HG03457 (cell line): ENCODE data around the gene VSIG10.
A peak's percentile ranks its signal among the peaks of the same experiment; 100 is the strongest.
"Not testable (repeated sequence)": the region's sequence is repeated elsewhere in the genome, so short reads cannot be mapped to it uniquely, and the experiment has no call there.

ENCODE experiments used
- ATAC-seq: cut with Tn5 transposase; IDR thresholded peaks from one replicate; pipeline ENCODE4 v1.9.1; 2021; ENCODE audit warnings: moderate number of reproducible peaks; ENCODE audit not compliant: unreplicated experiment

Gene VSIG10, protein sequence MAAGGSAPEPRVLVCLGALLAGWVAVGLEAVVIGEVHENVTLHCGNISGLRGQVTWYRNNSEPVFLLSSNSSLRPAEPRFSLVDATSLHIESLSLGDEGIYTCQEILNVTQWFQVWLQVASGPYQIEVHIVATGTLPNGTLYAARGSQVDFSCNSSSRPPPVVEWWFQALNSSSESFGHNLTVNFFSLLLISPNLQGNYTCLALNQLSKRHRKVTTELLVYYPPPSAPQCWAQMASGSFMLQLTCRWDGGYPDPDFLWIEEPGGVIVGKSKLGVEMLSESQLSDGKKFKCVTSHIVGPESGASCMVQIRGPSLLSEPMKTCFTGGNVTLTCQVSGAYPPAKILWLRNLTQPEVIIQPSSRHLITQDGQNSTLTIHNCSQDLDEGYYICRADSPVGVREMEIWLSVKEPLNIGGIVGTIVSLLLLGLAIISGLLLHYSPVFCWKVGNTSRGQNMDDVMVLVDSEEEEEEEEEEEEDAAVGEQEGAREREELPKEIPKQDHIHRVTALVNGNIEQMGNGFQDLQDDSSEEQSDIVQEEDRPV

DNA sequence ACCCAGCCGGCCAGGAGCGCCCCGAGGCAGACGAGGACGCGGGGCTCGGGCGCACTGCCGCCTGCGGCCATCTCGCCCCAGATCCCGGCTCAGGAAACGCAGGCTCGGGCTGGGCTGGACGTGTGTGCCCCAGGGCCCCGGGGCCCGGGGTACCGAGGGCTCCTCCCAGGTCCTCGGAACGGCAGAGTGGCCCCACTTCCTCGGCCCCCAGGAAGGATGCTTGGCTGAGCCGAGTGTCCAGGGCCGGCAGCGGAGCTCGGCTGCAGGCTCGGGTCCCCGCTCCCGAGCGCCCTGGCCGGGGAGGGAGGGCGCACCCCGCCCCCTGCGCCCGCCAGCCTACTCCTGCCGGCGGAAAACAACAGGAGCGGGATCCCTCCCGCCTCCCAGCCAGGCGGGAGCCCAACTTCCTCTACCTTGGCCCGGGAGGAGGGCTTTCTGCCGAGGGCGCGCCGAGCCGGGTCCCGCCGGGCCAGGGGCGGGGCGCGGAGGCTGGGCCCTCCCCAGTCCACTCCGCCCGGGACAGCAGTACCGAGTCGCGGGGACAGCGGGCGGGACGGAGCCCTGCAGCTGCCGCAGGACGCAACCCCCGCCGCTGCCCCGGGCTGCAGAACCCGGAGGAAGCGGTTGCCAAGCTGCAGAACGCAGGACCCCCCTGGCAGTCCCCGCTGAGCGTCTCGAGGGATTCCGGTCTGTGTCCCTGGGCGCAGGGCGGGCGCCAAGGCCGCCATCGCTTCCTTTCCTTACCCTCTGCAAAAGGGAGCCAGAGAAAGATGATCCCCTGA, at the start of gene VSIG10:
VSIG10 (minus strand) TSS at position 411 of the 782 bp plus-strand sequence; CDS start at position 71, 340 bp downstream.
- ATAC-seq, result no peak

DNA sequence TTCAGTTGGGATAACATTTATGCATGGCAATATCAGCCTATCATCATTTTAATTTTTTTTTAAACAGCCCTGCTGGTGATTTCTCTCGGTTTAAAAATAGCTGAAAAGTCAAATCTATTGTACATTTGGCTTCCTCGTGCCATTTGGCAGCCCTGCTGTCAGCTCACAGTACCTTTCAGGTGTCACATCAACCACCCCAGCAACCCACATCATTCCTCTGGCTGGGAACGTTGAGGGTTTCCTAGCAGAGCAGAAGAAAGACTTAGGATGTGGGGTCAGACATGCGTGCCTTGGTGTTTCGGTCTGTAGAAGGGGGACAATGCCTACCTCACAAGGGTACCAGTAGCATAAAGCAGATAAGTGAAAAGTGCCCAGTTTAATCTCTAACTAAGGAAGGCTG, 47.9 kb upstream of the VSIG10 start:
- ATAC-seq, result no peak

DNA sequence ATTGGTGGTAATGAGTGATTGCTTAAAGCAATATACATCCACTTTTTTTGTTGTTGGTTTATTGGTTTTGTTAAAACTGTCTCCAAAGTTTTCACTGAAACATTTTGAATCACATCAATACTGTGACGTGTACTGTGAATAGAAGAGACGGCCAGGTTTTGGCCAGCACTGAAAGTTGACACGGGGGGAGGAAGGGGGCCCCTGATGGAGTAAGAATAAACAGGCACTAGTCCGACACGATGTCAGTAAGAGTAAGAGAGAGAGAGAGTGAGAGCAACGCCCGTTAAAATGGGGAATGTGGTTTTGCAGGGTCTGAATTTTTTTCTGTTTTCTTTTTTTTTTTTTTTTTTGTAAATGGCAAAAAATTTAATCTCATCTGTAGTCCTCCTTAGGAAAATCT, 46.8 kb upstream of the VSIG10 start:
- ATAC-seq, result no peak

DNA sequence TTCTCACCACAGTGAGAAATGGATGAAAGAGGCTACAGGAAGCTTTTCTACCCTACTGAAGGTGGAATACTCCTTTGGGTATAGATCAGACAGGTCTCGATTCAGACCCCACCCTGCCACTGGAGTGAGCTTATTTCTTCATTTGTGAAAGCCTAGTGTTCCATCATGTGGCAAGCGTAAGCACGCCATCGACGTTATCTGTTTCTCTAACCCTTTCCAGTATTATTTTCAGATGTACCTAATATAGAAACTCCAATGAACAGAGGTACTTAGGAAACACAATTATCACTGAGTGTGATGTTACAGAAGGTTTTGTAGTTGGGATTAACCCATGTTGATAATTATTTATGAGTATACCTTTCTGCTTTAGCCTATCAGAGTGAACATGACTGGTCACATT, 44.5 kb upstream of the VSIG10 start:
- no peak for ATAC-seq

DNA sequence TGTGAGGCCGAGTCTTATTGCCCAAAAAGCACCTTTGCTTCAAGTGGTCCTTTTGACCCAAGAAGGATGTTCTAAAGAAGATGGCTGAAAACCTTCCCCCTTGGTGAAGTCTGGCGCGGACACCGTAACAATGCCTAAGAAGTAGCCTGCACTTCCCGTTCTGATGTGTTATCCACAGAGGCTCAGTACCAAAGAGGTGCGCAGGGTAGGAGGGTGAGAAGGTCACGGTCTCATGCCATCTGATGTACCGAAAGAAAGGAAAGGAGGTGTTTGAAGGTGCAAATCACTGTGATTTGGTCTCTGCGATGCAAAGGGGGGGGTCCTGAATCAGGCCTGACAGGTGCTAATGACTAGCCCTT, 42.0 kb upstream of the VSIG10 start:
- no peak for ATAC-seq

DNA sequence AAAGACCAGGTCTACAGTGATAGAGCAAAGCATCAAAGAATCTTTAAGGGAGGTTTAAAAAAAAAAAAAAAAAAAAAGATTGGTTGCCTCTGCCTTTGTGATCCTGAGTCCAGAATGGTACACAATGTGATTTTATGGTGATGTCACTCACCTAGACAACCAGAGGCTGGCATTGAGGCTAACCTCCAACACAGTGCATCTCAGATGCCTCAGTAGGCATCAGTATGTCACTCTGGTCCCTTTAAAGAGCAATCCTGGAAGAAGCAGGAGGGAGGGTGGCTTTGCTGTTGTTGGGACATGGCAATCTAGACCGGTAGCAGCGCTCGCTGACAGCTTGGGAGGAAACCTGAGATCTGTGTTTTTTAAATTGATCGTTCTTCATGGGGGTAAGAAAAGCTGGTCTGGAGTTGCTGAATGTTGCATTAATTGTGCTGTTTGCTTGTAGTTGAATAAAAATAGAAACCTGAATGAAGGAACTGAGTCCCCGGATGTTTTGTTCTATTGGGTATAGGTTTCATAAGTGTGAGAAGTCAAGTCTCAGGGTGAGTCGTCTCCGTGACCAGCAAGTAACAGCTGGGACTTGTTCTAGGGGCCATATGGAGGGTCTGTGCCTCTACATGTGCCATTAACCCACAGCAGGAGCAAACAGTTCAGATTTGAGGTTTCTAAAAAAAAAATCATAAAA, 41.4 kb upstream of the VSIG10 start:
- no peak for ATAC-seq

DNA sequence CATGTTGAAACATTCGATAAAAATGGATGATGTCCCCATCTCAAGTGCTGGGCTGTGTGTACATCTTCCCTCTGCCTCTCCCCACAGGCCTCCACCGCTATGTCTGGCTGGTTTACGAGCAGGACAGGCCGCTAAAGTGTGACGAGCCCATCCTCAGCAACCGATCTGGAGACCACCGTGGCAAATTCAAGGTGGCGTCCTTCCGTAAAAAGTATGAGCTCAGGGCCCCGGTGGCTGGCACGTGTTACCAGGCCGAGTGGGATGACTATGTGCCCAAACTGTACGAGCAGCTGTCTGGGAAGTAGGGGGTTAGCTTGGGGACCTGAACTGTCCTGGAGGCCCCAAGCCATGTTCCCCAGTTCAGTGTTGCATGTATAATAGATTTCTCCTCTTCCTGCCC, 40.7 kb upstream of the VSIG10 start:
- ATAC-seq, result no peak

DNA sequence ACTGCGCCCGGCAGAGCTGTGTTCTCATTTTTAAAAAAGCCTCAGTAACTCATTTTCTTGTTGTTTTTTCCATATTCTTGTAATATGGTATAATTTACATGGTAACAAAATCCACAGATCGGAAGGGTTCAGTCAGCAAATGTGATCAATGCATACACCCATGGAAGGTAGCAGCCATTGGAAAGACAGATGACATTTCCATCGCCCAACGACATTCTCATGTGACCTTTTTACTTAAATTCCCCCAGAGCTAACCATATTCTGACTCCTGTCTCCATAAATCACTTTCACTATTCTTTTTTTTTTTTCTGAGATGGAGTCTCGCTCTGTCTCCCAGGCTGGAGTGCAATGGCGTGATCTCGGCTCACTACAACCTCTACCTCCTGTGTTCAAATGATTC, 37.0 kb upstream of the VSIG10 start:
- ATAC-seq, result no peak

DNA sequence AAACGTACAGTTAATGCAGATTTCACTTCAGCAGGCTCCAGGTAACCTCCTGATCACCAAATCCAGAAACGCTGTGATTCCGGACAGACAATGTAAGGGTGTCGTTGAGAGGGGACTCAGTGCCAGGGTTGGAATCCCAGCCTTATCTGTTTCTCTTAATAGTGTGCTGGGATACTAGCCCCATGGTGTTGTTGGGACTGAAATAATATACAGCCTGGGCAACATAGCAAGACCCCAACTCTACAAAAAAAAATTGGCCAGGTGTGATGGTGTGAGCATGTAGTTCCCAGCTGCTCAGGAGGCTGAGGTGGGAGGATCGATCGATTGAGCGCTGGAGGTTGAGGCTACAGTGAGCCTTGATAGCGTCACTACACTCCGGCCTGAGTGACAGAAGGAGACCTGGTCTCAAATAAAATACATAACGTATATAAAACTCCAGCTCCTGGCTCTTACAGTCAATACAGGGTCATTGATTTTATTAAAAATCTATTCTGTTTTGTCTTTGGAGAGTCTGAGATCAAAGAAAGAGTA, 33.4 kb upstream of the VSIG10 start:
- ATAC-seq, result no peak

DNA sequence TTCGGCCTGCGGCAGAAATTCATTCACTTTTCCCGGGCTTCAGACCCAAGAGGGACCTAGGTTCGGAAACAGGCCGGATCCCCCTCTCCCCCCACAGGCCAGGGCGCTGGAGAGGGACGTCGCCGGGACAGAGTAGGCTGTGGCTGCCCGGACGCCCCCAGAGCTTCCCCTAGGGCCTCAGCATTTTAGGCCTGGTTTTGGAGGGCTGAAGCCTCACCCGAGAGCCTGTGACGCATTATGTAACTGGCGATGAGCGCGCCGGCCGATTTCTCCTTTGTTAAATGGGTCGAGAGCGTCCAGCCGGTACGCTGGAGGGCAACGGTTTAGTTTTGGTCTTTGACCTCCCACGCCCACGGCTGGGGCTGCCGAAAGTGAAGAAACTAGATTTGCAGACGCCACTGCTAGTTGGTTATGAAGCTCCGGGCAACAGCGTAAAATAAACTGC, 32.8 kb upstream of the VSIG10 start:
- ATAC-seq, result peak; percentile 16

DNA sequence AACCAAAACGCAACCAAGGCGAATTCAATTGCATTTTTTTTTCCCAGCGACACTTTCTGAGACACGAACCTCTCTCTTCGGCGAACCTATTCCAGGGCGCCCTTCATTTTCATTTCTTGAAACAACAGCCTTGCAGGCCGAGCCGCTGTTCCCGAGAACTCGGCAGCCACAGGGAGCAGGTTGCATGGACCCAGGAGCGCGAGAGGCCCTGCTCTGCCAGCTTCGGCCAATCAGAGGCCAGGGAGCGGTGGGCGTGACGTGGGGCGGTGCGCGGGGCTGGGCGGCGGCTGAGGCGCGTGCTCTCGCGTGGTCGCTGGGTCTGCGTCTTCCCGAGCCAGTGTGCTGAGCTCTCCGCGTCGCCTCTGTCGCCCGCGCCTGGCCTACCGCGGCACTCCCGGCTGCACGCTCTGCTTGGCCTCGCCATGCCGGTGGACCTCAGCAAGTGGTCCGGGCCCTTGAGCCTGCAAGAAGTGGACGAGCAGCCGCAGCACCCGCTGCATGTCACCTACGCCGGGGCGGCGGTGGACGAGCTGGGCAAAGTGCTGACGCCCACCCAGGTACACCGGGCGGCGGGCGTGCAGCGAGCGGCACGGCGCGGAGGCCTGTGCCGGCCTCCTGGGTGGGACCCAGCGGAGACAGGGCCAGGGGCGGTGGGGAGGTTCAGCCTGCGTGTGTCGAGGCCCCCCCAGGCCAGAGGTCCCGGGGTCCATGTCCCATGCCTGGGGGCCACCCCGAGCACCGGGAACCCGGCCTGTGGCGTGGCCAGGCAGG, 32.2 kb upstream of the VSIG10 start, which contains the start of gene PEBP1:
PEBP1 (plus strand) TSS at position 337 of the 771 bp plus-strand sequence; CDS start at position 423, 86 bp downstream.
- peak; percentile 97 for ATAC-seq

DNA sequence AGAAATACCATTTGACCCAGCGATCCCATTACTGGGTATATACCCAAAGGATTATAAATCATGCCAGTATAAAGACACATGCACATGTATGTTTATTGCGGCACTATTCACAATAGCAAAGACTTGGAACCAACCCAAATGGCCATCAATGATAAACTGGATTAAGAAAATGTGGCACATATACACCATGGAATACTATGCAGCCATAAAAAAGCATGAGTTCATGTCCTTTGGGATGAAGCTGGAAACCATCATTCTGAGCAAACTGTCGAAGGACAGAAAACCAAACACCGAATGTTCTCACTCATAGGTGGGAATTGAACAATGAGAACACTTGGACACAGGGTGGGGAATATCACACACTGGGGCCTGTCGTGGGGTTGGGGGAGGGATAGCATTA, 25.6 kb upstream of the VSIG10 start:
- ATAC-seq, result not testable (repeated sequence)

DNA sequence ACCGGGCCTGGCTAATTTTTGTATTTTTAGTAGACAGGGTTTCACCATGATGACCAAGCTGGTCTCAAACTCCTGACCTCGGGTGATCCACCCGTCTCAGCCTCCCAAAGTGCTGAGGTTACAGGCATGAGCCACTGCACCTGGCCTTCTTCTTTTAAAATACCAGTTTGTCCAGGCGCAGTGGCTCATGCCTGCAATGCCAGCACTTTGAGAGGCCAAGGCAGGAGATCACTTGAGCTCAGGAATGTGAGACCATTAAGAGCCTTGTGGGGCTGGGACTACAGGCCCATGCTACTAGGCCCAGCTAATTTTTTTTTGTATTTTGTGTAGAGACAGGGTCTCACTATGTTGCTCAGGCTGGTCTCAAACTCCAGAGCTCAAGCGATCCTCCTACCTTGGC, 24.1 kb upstream of the VSIG10 start:
- no peak for ATAC-seq

DNA sequence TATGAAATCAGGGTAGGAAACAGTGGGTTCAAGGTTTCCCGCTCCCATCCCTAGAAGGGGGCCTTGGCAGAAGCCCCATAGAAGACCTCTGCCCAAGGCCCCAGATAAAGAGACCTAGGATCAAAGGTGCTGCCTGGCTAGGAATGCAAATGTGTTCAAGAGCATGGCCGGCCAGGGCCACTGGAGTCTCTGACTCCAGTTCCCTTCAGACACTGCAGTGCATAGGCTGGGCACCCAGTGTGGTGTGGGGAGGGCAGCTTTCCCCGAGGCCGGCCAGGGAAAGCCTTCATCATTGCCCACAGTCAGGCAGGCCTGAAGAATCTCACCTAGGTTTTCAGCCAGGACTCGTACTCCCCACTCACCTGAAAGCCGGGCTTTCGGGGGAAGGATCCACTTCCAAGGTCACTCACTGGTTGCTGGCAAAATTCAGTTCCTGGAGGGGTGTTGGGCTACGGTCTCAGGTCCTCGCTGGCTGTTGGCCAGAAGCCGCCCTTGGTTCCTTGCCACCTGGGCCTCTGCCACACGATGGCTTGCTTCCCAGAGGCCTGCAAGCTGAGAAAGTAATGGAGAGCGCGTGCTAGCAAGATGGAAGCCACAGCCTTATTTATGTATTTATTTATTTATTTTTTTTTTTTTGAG, 22.4 kb upstream of the VSIG10 start:
- ATAC-seq, result no peak

DNA sequence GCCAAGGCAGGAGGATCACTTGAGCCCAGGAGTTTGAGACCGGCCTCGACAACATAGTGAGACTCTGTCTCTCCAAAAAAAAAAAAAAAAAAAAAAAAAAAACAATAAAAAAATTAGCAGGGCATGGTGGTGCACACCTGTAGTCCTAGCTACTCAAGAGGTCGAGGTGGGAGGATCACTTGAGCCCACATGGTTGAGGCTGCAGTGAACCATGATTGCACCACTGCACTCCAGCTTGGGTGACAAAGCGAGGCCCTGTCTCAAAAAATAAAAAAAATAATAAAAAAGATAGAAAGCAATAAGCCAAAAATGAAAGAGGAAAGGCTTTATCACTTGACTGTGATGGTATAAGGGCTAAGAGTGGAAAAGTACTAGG, 21.9 kb upstream of the VSIG10 start:
- ATAC-seq, result no peak

DNA sequence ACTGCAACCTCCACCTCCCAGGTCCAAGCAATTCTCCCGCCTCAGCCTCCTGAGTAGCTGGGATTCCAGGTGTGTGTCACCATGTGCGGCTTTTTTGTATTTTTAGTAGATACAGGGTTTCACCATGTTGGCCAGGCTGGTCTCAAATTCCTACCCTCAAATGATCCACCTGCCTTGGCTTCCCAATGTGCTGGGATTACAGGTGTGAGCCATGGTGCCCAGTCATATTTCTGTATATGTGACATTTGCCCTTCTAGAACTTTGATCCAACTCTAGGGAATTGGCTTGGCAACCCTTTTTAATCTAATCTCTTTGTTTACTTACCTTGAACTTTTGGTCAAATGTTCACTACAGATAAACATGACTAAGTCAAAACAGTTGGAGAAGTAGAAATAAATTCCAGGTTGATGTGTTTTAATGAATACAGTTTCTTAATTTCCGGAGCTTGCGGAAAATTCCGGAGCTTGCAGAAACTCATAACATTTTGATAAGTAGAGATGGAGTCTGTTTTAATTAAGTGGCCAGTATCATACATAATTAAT, 20.6 kb upstream of the VSIG10 start:
- ATAC-seq, result no peak

DNA sequence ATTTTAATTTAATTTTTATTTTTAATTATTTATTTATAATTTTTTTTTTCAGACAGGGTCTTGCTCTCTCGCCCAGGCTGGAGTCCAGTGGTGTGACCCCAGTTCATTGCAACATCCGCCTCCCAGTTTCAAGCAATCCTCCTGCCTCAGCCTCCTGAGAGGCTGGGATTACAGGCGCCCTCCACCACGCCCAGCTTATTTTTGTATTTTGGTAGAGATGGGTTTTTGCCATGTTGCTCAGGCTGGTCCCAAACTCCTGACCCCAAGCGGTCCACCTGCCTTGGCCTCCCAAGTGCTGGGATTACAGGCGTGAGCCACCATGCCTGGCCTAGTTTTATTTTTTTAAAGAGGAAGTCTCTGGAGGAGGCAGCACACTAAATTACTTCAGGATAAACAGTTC, 18.5 kb upstream of the VSIG10 start:
- no peak for ATAC-seq

DNA sequence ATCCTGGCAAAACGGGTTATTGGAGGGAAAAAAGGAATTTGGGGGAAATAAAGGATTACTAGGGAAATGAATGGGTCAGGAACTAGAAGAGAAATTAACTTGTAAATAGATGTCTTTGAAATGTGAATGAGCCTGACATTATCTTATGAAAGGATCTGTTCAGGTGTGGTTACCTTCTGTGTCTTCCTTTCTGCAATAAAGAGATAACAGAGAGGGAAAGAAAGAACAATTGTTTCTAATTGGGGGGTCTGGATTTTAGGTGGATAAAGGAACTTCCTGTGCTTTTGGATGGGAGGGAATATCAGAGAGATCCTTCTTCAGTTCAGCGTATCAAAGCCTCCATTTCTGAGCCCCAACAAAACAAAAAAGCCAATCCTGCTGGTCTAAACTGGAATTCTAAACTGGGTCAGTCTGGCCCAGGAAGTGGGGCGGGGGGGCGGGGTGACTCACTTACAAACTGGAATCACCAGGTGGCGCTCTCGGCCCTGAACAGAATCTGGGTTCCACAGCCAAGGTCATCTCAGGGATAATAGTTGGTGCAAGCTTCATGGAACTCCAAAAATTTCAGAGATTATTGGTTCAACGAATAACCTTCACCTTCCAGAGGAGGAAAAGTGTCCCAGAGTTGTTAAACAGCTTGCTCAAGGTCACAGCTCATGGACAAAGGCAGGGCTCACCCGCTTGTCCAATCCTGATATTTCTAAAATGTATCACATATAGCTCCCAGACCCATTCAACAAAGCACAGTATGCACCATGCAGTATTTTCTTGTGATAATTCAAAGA, 17.0 kb upstream of the VSIG10 start:
- ATAC-seq, result no peak

DNA sequence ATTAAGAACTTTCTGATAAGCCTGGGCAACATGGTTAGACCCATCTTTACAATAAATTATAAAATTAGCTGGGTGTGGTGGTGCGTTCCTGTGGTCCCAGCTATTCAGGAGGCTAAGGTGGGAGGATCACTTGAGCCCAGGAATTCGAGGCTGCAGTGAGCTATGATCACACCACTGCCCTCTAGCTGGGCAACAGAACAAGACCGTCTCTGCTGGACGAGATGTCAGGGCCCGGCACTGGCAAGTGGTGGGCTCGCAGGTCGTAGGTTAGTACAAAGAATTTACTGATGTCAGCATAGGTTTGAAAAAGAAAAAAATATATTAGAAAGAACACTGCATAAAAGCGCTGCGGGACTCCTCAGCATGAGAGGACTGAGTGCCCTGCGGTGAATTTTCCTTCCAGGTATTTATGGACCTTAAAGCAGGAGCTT, 15.7 kb upstream of the VSIG10 start:
- no peak for ATAC-seq
